GM12873 (cell line): ENCODE results near the gene UNC79.

Experiments used
- CTCF ChIP-seq: IDR thresholded peaks from 2 replicates; pipeline ENCODE4 v1.5.1; 2012; ENCODE audit warnings: low read depth, mild to moderate bottlenecking, moderate library complexity, low read length, control low read depth; ENCODE audit not compliant: insufficient read depth; ENCODE audit errors: missing control alignments

UNC79 gene

GRCh38 chr14:93736378-93737014, 305.8 kb downstream of the UNC79 start:
- peak; percentile 54 for TF ChIP-seq CTCF

GRCh38 chr14:93737634-93738033, 306.9 kb downstream of the UNC79 start:
- TF ChIP-seq CTCF: no peak

- TF ChIP-seq CTCF: no peak
Observed at GRCh38 chr14:93741556-93742230, 311.0 kb downstream of the UNC79 start.

GRCh38 chr14:93742761-93743160, 312.0 kb downstream of the UNC79 start:
- TF ChIP-seq CTCF: no peak

GRCh38 chr14:93743270-93744060, 312.7 kb downstream of the UNC79 start:
- TF ChIP-seq CTCF: no peak

- TF ChIP-seq CTCF: no peak
Observed at GRCh38 chr14:93744176-93744575, 313.4 kb downstream of the UNC79 start.

- TF ChIP-seq CTCF: no peak
Observed at GRCh38 chr14:93744876-93745275, 314.1 kb downstream of the UNC79 start.
